Measurements from ENCODE around the gene GAL. TPM values are rescaled to one million over a fixed set of nuclear protein-coding genes. Genes with fewer than 3 reads are reported as not detected.
A peak's percentile ranks its signal among the peaks of the same experiment; 100 is the strongest.

The GAL gene
- total RNA-seq, 1 experiment from 2014 or later, result 72.6 TPM

DNA sequence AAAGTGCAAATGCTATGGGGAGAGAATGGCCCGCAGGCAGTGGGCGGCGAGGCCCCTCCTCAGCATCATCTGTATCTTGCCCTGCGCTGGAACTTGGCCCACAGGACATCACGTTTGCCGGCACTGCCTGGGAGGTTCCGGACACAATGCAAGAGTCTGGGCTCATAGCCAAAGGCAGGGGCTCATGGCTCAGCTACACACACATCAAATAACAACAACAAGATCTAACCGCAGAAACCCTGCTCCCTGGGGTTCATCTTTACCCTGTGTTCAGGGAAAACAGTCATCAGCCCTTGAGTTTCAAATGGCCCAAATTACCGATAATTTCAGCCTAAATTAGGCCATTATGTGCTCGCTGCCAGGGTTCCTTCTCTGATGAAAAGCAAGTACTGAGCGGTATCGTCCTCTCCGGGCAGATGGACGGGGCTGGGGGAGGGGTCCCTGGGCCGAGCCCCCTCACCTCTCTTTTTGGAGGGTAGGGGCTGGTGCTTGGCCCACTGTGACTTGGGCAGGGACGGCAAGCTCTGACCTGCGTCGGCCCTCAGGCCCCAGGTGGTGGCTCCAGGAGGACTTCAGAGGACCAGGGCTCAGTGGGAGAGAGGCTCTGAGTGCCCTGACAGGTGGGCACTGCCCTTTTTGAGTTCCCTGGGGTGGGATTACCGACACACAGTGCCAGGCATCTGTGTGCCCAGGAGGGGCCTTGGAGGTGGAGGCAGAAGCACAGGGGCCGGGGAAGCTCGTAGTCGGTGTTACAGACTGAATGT, 25.0 kb upstream of the GAL start:
- no peak overlapping the region for H3K27ac Mint-ChIP-seq (ENCODE audit: unreplicated experiment)
- H3K36me3 ChIP-seq (ENCODE audit: control insufficient read depth, insufficient read depth, low read length), result no peaks in the 10 kb centered on the region
- no peaks in the 10 kb centered on the region for H3K27me3 ChIP-seq (replicated peaks; ENCODE audit: control insufficient read depth, insufficient read depth, low read length)
- H3K4me3 Mint-ChIP-seq (ENCODE audit: unreplicated experiment), result no peak overlapping the region
- H3K4me1 Mint-ChIP-seq (ENCODE audit: low read depth, unreplicated experiment), result no peaks in the 10 kb centered on the region
- peak in 1 of 2 experiments; percentile 32 for DNase-seq
- CTCF ChIA-PET, result interaction anchor here (0.7 kb wide), 1 partner anchor 69 kb away, joined by 3 read pairs; no protein-coding TSS in a partner anchor
- peaks cover 16% of the 10 kb centered on the region for H3K27me3 Mint-ChIP-seq (ENCODE audit: insufficient read depth, unreplicated experiment)
- H3K4me3 ChIP-seq (ENCODE audit: low read depth, low read length), result no peak overlapping the region
- no peaks in the 10 kb centered on the region for H3K9me3 Mint-ChIP-seq (ENCODE audit: unreplicated experiment)
- no peaks in the 10 kb centered on the region for H3K36me3 Mint-ChIP-seq (ENCODE audit: insufficient read depth, unreplicated experiment)
- H3K4me1 ChIP-seq, result no peaks in the 10 kb centered on the region
- TF ChIP-seq, protein P1, sequence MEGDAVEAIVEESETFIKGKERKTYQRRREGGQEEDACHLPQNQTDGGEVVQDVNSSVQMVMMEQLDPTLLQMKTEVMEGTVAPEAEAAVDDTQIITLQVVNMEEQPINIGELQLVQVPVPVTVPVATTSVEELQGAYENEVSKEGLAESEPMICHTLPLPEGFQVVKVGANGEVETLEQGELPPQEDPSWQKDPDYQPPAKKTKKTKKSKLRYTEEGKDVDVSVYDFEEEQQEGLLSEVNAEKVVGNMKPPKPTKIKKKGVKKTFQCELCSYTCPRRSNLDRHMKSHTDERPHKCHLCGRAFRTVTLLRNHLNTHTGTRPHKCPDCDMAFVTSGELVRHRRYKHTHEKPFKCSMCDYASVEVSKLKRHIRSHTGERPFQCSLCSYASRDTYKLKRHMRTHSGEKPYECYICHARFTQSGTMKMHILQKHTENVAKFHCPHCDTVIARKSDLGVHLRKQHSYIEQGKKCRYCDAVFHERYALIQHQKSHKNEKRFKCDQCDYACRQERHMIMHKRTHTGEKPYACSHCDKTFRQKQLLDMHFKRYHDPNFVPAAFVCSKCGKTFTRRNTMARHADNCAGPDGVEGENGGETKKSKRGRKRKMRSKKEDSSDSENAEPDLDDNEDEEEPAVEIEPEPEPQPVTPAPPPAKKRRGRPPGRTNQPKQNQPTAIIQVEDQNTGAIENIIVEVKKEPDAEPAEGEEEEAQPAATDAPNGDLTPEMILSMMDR (IDR thresholded peaks at IDR 0.05; ENCODE audit: insufficient read depth in 1 of 2, low read depth in 1 of 2, low read length in 1 of 2, severe bottlenecking in 1 of 2, unreplicated experiment in 1 of 2), result no peak
- intact Hi-C loops (cut with micrococcal nuclease; ENCODE audit: unreplicated experiment), result no loop called here
- peaks cover 12% of the 10 kb centered on the region; the same call in 1 of the 2 replicates for H3K9me3 ChIP-seq
- BruUV-seq (replicated peaks), result no TSS peak
- POLR2A ChIA-PET, result no interaction called here

- POLR2A ChIA-PET, result no interaction called here
- intact Hi-C loops (cut with micrococcal nuclease; ENCODE audit: unreplicated experiment), result no loop called here
- no peaks in the 10 kb centered on the region for H3K27me3 ChIP-seq (replicated peaks; ENCODE audit: control insufficient read depth, insufficient read depth, low read length)
These were observed 24.1 kb upstream of the GAL start for GRCh38 chr11:68660066-68660810.

GRCh38 chr11:68661014-68661413, 23.3 kb upstream of the GAL start:
- Histone ChIP-seq H3K36me3 (ENCODE audit: control insufficient read depth, insufficient read depth, low read length) (no peaks in the 10 kb centered on the region), H3K4me3 (ENCODE audit: low read depth, low read length) (no peak overlapping the region), H3K4me1 (no peaks in the 10 kb centered on the region), H3K27me3 (replicated peaks; ENCODE audit: control insufficient read depth, insufficient read depth, low read length) (no peaks in the 10 kb centered on the region), H3K9me3 (peaks cover 8% of the 10 kb centered on the region; the same call in 1 of the 2 replicates)
- H3K27ac Mint-ChIP-seq (ENCODE audit: unreplicated experiment), result no peak overlapping the region
- peaks cover 21% of the 10 kb centered on the region for H3K27me3 Mint-ChIP-seq (ENCODE audit: insufficient read depth, unreplicated experiment)
- BruUV-seq (replicated peaks), result no TSS peak
- ChIA-PET POLR2A (no interaction called here), CTCF (no interaction called here)
- no peaks in the 10 kb centered on the region for H3K4me1 Mint-ChIP-seq (ENCODE audit: low read depth, unreplicated experiment)
- no peak overlapping the region for H3K4me3 Mint-ChIP-seq (ENCODE audit: unreplicated experiment)
- intact Hi-C loops (cut with micrococcal nuclease; ENCODE audit: unreplicated experiment), result no loop called here
- TF ChIP-seq, protein P1 (IDR thresholded peaks at IDR 0.05; ENCODE audit: insufficient read depth in 1 of 2, low read depth in 1 of 2, low read length in 1 of 2, severe bottlenecking in 1 of 2, unreplicated experiment in 1 of 2), result no peak
- H3K36me3 Mint-ChIP-seq (ENCODE audit: insufficient read depth, unreplicated experiment), result no peaks in the 10 kb centered on the region
- no peaks in the 10 kb centered on the region for H3K9me3 Mint-ChIP-seq (ENCODE audit: unreplicated experiment)
- DNase-seq, result peak in 1 of 2 experiments; percentile 35

More at GRCh38 chr11:68660066-68660810, 24.1 kb upstream of the GAL start:
- peaks cover 20% of the 10 kb centered on the region for H3K27me3 Mint-ChIP-seq (ENCODE audit: insufficient read depth, unreplicated experiment)
- H3K36me3 Mint-ChIP-seq (ENCODE audit: insufficient read depth, unreplicated experiment), result no peaks in the 10 kb centered on the region
- CTCF ChIA-PET, result no interaction called here
- no peak overlapping the region for H3K27ac Mint-ChIP-seq (ENCODE audit: unreplicated experiment)
- TF ChIP-seq, protein P1 (IDR thresholded peaks at IDR 0.05; ENCODE audit: insufficient read depth in 1 of 2, low read depth in 1 of 2, low read length in 1 of 2, severe bottlenecking in 1 of 2, unreplicated experiment in 1 of 2), result no peak
- no peaks in the 10 kb centered on the region for H3K9me3 Mint-ChIP-seq (ENCODE audit: unreplicated experiment)
- Histone ChIP-seq H3K36me3 (ENCODE audit: control insufficient read depth, insufficient read depth, low read length) (no peaks in the 10 kb centered on the region), H3K4me3 (ENCODE audit: low read depth, low read length) (no peak overlapping the region), H3K4me1 (no peaks in the 10 kb centered on the region), H3K9me3 (peaks cover 8% of the 10 kb centered on the region; the same call in 1 of the 2 replicates)
- H3K4me1 Mint-ChIP-seq (ENCODE audit: low read depth, unreplicated experiment), result no peaks in the 10 kb centered on the region
- H3K4me3 Mint-ChIP-seq (ENCODE audit: unreplicated experiment), result no peak overlapping the region
- DNase-seq, result peak in 1 of 2 experiments; percentile 32
- no TSS peak for BruUV-seq (replicated peaks)
